GM08714 (cell line): ENCODE data around the gene ATN1.
"Not testable (repeated sequence)": the region's sequence is repeated elsewhere in the genome, so short reads cannot be mapped to it uniquely, and the experiment has no call there.

ENCODE experiments used
- H3K4me3 ChIP-seq: fragments of 200-500 bp; sonication (Bioruptor generic); 2 replicates; pipeline ENCODE4 v1.5.1; 2014; ENCODE audit warnings: mild to moderate bottlenecking, low read length, inconsistent platforms
- ZNF274 ChIP-seq: IDR thresholded peaks from 2 replicates; pipeline ENCODE4 v1.6.1; 2012; ENCODE audit warnings: mild to moderate bottlenecking, low read depth, low read length

Gene ATN1

DNA sequence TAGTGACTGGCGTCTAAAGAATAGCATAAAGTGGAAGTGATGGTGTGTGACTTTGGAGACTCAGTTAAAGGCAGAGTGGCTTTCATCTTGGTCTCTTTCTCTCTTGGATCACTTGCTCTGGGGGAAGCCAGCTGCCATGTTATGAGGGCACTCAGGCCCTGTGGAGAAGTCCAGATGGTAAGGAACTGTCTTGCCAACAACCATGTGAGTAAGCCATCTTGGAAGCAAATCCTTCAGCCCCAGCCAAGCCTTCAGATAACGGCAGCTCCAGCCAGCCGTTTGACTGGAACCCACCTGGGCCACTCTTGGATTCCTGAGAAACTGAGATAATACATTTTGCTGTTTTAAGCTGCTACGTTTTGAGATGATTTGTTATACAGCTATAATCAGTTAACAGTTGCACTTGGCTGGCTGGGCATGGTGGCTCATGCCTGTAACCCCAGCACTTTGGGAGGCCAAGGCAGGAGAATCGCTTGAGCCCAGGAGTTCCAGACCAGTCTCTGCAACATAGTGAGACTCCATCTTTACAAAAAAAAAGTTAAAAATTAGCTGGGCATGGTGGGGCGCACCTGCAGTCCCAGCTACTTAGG lies 30.8 kb upstream of the ATN1 start:
- no peak for TF ChIP-seq ZNF274
- no peak overlapping the region for H3K4me3 ChIP-seq

GRCh38 chr12:6899427-6899826 lies 28.3 kb upstream of the ATN1 start:
- H3K4me3 ChIP-seq = no peak overlapping the region
- no peak for TF ChIP-seq ZNF274

- no peak overlapping the region for H3K4me3 ChIP-seq
- TF ChIP-seq ZNF274 = no peak
Measured at GRCh38 chr12:6899837-6900519, 27.8 kb upstream of the ATN1 start.

DNA sequence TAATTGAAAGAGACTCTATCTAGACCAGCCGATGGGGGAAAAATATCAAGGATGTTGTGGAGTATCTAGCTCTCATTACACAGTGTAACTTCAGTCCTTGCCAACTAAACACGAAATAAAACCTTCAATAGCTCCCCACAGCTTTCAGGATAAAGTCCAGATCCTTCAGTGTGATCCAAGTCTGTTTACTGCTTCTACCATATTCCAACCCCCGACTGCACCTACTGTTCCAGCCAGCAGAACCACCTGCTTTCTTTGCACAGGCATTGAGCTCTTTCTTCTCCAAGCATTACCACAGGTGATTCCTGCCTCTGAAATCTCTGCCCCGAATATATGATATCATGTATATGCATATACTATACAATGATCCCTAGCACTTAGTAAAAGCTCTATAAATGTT lies 25.3 kb upstream of the ATN1 start:
- H3K4me3 ChIP-seq = no peak overlapping the region
- TF ChIP-seq ZNF274 = no peak

DNA sequence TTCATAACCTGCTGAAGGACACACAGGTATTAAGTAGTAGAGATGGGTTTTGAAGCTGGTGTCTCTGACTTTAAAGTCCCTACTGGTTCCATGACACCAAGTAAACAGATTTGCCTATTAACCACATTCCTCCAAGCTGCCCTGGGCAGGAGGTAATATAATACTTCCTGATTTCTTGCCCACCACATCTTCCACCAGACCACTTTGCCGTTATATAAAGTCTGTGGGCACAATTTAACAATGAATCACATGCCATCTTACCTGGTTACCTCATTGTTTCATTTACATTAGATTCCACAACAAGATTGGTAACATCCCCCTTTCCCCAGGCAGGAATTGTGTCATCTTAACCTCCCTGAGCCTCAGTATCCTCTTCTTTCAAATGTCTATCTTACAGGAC lies 24.0 kb upstream of the ATN1 start:
- TF ChIP-seq ZNF274 = no peak
- no peak overlapping the region for H3K4me3 ChIP-seq

DNA sequence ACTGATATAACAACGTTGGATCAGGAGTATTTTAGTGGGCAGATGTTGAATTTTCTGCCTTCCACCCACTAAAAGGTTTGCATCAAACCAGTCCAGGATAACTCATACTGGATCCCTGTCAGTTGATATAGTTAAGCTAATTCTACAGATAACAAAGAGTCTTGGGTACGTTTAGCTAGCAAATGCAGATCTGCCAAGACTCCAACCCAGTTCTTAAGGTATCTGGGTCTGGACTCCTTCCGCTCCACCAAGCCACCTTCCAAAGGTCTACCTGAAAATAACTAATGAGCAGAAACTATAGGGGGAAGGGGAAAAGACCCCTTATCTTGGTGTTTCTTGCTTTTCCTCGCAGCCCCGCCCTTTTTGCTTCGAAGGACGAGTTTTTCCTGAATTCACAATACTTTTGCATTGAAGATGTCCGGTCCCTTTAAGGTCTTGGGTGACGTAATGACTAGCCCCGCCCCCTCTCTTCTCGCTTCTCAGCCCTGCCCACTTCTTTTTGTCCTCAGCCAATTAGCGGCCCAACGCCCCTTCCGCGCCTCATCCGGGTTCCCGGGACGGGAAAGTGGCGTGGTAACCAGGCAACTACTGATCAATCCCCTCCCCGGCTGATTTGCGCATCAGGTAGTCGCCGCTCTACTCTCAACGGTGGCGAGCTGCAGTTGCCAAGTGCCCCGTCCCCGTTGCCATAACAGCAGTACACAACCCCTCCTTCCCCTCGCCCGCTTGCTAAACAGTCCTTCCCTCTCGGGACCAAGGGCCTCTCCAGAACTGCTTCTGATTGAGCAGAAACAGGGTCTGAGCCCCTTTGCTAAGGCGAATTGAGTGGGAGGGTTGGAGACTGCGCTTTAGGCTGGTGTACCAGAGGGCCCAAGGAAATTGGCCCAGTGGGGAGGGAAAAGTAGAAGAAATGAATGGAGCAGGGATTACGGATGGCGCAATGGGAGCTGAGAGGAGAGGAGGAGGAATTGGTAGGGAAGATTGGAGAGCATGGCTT lies 23.2 kb upstream of the ATN1 start, which contains the start of gene LRRC23:
Gene LRRC23 (plus strand): TSS at position 543 of the 997 bp plus-strand sequence. CDS start 812 bp downstream, outside the sequence.
- H3K4me3 ChIP-seq = peak within 1 kb of the TSS; percentile 71
- TF ChIP-seq ZNF274 = no peak

- TF ChIP-seq ZNF274 = no peak
- H3K4me3 ChIP-seq = peak overlapping the region; percentile 71; the same call in 1 of the 2 replicates
Measured at GRCh38 chr12:6905414-6906040, 22.2 kb upstream of the ATN1 start.

GRCh38 chr12:6908141-6908540 lies 19.6 kb upstream of the ATN1 start:
- H3K4me3 ChIP-seq = not testable (repeated sequence)

DNA sequence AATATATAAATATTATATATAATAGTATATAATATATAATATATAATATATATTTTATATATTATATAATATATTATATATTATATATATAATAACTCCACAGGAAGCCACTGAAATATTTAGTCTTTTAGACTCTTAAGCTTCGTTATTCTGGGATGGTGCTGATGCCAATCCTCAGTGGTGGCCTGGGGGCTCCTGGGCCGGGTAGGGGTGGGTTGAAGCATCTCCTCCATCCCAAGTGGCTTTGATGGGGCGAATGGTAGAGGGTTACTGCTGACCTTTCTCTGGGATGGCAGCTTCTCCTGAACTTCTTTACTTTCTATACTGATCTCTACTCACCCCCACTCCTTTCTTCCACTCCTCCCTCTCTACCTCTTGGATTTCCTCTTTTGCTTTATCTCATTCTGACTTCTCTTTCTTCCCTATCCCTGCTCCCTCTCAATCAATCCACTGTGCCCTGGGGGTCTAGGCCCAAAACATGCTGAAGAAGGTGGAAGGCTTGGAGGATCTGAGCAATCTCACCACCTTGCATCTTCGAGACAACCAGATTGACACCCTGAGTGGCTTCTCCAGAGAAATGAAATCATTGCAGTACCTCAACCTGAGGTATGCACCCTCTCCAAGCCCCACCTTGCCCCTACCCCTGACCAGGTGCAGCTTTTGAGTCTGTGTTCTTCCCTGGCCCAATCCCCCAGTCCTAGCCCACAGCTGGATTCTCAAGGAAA lies 18.2 kb upstream of the ATN1 start:
- no peak for TF ChIP-seq ZNF274
- H3K4me3 ChIP-seq = no peak overlapping the region

- TF ChIP-seq ZNF274 = no peak
- H3K4me3 ChIP-seq = no peak overlapping the region
Measured at GRCh38 chr12:6912164-6912935, 15.4 kb upstream of the ATN1 start.

DNA sequence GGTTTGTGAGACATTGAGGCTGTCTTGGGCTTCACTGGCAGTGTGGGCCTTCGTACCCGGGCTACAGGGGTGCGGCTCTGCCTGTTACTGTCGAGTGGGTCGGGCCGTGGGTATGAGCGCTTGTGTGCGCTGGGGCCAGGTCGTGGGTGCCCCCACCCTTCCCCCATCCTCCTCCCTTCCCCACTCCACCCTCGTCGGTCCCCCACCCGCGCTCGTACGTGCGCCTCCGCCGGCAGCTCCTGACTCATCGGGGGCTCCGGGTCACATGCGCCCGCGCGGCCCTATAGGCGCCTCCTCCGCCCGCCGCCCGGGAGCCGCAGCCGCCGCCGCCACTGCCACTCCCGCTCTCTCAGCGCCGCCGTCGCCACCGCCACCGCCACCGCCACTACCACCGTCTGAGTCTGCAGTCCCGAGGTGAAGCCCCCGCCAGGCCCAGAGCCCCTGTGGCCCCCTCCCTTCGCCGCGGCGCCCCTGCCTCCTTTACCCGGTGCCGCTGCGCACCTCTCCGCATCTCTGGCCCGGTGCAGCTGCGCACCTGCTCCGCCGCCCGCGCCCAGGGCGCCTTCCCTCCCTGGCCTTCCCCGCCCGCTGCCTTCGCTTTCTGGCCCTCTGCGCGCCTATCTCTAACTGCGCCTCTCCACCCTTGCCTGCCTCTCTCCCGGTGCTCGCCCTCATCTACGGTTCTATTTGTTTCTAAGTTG lies 13.4 kb upstream of the ATN1 start, which contains the start of gene ENO2:
Gene ENO2 (plus strand): TSS at position 335 of the 701 bp plus-strand sequence. CDS start 1,253 bp downstream, outside the sequence.
- peak within 1 kb of the TSS; percentile 69 for H3K4me3 ChIP-seq

GRCh38 chr12:6914947-6915788 lies 12.6 kb upstream of the ATN1 start:
- no peak for TF ChIP-seq ZNF274
- peak overlapping the region; percentile 69 for H3K4me3 ChIP-seq

More for the DNA sequence above, 13.4 kb upstream of the ATN1 start, which contains the start of gene ENO2:
- TF ChIP-seq ZNF274 = no peak
